HL-60 (cell line): ENCODE measurements around the gene TRAPPC2.

Experiments
- POLR2AphosphoS5 ChIP-seq: IDR thresholded peaks from 2 replicates; pipeline ENCODE4 v1.6.1; 2012; ENCODE audit warnings: low read depth
- TF ChIP-seq, protein P1 (sequence below): IDR thresholded peaks from 2 replicates; pipeline ENCODE4 v1.6.1; 2012; ENCODE audit warnings: low read depth; ENCODE audit not compliant: insufficient replicate concordance
- TF ChIP-seq, protein P2 (sequence below): IDR thresholded peaks from one replicate; pipeline ENCODE4 v1.5.1; 2011; ENCODE audit warnings: low read length, control low read depth, inconsistent platforms; ENCODE audit not compliant: insufficient read depth

DNA sequence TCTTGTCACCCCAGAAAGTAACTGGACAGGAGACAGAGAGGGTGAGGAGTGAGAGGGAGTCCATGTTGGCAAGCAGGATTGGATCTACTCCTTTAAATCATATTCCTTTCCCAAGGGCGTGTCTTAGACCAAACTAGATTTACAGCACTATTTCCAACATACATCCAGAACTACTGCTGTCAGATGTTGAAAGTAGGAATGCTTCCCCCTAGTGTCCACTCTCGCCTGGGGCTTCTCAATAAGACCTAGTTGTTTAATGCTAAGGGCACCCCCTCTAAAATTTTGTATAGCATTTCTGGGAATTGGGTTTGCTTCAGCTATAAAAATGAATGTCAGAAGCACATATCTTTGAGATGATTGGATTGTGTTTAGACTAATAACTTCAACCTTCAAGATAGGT, 13.4 kb upstream of the TRAPPC2 start:
- TF ChIP-seq, protein P1, sequence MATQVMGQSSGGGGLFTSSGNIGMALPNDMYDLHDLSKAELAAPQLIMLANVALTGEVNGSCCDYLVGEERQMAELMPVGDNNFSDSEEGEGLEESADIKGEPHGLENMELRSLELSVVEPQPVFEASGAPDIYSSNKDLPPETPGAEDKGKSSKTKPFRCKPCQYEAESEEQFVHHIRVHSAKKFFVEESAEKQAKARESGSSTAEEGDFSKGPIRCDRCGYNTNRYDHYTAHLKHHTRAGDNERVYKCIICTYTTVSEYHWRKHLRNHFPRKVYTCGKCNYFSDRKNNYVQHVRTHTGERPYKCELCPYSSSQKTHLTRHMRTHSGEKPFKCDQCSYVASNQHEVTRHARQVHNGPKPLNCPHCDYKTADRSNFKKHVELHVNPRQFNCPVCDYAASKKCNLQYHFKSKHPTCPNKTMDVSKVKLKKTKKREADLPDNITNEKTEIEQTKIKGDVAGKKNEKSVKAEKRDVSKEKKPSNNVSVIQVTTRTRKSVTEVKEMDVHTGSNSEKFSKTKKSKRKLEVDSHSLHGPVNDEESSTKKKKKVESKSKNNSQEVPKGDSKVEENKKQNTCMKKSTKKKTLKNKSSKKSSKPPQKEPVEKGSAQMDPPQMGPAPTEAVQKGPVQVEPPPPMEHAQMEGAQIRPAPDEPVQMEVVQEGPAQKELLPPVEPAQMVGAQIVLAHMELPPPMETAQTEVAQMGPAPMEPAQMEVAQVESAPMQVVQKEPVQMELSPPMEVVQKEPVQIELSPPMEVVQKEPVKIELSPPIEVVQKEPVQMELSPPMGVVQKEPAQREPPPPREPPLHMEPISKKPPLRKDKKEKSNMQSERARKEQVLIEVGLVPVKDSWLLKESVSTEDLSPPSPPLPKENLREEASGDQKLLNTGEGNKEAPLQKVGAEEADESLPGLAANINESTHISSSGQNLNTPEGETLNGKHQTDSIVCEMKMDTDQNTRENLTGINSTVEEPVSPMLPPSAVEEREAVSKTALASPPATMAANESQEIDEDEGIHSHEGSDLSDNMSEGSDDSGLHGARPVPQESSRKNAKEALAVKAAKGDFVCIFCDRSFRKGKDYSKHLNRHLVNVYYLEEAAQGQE: no peak
- no peak for TF ChIP-seq POLR2AphosphoS5
- TF ChIP-seq, protein P2, sequence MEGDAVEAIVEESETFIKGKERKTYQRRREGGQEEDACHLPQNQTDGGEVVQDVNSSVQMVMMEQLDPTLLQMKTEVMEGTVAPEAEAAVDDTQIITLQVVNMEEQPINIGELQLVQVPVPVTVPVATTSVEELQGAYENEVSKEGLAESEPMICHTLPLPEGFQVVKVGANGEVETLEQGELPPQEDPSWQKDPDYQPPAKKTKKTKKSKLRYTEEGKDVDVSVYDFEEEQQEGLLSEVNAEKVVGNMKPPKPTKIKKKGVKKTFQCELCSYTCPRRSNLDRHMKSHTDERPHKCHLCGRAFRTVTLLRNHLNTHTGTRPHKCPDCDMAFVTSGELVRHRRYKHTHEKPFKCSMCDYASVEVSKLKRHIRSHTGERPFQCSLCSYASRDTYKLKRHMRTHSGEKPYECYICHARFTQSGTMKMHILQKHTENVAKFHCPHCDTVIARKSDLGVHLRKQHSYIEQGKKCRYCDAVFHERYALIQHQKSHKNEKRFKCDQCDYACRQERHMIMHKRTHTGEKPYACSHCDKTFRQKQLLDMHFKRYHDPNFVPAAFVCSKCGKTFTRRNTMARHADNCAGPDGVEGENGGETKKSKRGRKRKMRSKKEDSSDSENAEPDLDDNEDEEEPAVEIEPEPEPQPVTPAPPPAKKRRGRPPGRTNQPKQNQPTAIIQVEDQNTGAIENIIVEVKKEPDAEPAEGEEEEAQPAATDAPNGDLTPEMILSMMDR: peak; percentile 18
